Lower leg skin (tissue), 4 donors: ENCODE results near the gene C1orf159. TPM values are rescaled to one million over a fixed set of nuclear protein-coding genes. Genes with fewer than 3 reads are reported as not detected.

Source experiments
- DNase-seq, 2 donors: peaks; one replicate each; pipeline ENCODE4 v3.0.0-alpha.2; 2019; ENCODE audit warnings: low spot score in 2 of 2
- H3K4me3 ChIP-seq: fragments of 200-600 bp; sonication (generic); 2 replicates; pipeline ENCODE4 v1.5.1; 2017; ENCODE audit warnings: mild to moderate bottlenecking, low read depth; ENCODE audit not compliant: poor library complexity, severe bottlenecking
- POLR2A ChIP-seq, 2 donors: fragments of 450-650 bp; IDR thresholded peaks; one replicate each; pipeline ENCODE4 v1.6.1; 2016 to 2017; ENCODE audit warnings: antibody characterized with exemption in 2 of 2, mild to moderate bottlenecking in 1 of 2, moderate library complexity in 1 of 2
- WGBS, 2 donors: methylation state at CpG; one replicate each; pipeline ENCODE4 v1.1.5; 2018; 5-methylcytosine and 5-hydroxymethylcytosine counted together
- intact Hi-C: fragments of 100-400 bp; cut with DNase I; formaldehyde crosslinking; loops from one replicate; pipeline ENCODE4 v1.15.0; 2023; ENCODE audit warnings: low total_unique reads
- total RNA-seq, 4 donors: library from RNA; depleted of rRNA; stranded (reverse); fragments of >200 nt; gene quantifications; one replicate each; pipeline ENCODE4 v1.1.0, GENCODE V29; 2016
- TF ChIP-seq, protein P1 (sequence below), 3 donors: fragments of 450-650 bp; IDR thresholded peaks; one replicate each; pipeline ENCODE4 v1.5.1; 2016; ENCODE audit warnings: antibody characterized with exemption in 3 of 3, mild to moderate bottlenecking in 3 of 3, moderate library complexity in 2 of 3

Gene C1orf159
- total RNA-seq, 4 donors from 2014 or later: 16.1 to 36.0 (median 21.5) TPM

DNA sequence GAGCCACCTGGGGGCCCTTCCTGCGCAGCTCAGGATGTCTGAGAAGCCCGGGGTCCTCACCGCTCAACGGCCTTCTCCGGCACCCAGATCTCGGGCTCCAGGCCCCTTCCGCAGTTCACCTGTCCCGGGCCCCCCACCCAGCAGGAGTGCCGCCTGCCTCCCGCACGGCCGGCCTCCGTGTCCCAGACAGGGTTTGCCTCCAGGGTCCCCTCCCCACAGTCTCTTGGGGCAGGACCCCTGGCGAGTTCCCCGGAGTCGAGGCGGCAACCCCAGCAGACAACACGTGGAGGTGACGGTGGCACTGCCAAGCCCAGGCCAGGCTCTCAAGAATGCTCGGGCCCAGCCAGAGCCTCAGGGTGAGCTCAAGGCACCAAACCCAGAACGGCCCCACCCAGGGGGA is 35.4 kb upstream of the C1orf159 start:
- intact Hi-C loops: no loop called here

DNA sequence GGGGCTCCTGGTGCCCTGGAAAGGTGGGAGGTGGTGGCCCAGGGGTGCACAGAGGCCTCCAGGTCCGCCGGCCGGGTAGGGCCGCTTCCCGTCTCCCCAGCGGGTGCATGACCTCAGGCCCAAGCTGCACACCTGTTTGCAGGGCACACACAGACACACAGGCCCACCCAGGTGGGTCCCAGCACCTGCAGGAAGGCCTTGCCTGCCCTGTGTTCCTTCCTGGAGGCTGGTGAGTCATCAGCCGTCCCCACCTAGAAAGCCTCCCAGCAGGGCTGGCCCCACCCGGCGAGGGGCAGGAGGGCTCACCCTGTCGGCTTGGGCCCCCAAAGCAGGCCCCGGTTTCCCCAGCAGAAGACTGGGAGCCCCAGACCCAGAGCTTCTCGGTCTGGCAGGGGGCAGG is 34.2 kb upstream of the C1orf159 start:
- WGBS, 2 donors: 50 to 80% methylated on average over 2 to 4 of the region's 12 CpGs
- H3K4me3 ChIP-seq: no peak overlapping the region
- DNase-seq: no peak
- intact Hi-C loops: no loop called here
- TF ChIP-seq, protein P1, sequence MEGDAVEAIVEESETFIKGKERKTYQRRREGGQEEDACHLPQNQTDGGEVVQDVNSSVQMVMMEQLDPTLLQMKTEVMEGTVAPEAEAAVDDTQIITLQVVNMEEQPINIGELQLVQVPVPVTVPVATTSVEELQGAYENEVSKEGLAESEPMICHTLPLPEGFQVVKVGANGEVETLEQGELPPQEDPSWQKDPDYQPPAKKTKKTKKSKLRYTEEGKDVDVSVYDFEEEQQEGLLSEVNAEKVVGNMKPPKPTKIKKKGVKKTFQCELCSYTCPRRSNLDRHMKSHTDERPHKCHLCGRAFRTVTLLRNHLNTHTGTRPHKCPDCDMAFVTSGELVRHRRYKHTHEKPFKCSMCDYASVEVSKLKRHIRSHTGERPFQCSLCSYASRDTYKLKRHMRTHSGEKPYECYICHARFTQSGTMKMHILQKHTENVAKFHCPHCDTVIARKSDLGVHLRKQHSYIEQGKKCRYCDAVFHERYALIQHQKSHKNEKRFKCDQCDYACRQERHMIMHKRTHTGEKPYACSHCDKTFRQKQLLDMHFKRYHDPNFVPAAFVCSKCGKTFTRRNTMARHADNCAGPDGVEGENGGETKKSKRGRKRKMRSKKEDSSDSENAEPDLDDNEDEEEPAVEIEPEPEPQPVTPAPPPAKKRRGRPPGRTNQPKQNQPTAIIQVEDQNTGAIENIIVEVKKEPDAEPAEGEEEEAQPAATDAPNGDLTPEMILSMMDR (IDR thresholded peaks at IDR 0.05): no peak
- TF ChIP-seq POLR2A (IDR thresholded peaks at IDR 0.05): no peak

More for the DNA sequence above, 35.4 kb upstream of the C1orf159 start:
- WGBS, 2 donors: 89 to 96% methylated on average over 17 to 21 of the region's 21 CpGs
- H3K4me3 ChIP-seq: no peak overlapping the region
- DNase-seq: no peak
- TF ChIP-seq, protein P1 (IDR thresholded peaks at IDR 0.05): no peak
- TF ChIP-seq POLR2A (IDR thresholded peaks at IDR 0.05): no peak

DNA sequence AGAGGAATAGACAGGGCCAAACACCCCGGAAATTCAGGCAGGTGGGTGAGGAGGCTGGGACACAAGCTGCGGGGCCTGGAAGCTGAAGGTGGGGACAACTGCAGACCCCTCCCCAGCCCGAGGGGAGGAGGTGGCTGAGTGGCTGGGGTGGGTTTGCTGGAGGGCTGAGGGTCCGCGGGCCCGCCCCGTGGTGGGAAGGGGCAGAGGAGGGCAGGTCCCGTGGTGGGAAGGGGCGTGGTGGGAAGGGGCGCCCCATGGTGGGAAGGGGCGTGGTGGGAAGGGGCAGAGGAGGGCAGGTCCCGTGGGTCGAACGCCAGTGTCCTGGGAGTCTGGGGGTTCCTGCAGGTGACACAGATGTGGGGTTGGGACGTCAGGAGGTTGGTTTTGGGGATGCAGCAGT is 33.5 kb upstream of the C1orf159 start:
- WGBS, 2 donors: 82% methylated on average over 15 of the region's 15 CpGs
- no peak for DNase-seq
- intact Hi-C loops: no loop called here
- no peak overlapping the region for H3K4me3 ChIP-seq
- no peak for TF ChIP-seq POLR2A (IDR thresholded peaks at IDR 0.05)
- TF ChIP-seq, protein P1 (IDR thresholded peaks at IDR 0.05): no peak

DNA sequence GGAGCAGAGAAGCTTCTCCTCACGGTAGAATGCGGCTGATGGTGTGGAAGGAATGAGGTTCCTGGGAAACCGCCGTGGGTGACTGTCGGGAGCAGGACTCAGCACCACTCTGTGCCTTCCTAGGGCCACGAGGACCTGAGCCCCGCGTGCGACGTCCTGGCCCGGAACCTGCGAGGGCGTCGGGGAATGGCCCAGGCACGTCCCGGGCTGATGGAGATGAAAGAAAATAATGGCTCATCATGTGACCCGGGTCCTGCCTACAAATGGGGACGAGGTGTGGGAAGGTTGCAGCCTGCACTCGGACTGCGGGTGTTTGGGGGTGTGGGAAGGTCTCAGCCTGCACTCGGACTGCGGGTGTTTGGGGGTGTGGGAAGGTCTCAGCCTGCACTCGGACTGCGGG is 32.7 kb upstream of the C1orf159 start:
- 47 to 54% methylated on average over 24 of the region's 24 CpGs for WGBS, 2 donors
- no peak overlapping the region for H3K4me3 ChIP-seq
- no peak for DNase-seq
- intact Hi-C loops: no loop called here
- TF ChIP-seq, protein P1 (IDR thresholded peaks at IDR 0.05): no peak
- no peak for TF ChIP-seq POLR2A (IDR thresholded peaks at IDR 0.05)

DNA sequence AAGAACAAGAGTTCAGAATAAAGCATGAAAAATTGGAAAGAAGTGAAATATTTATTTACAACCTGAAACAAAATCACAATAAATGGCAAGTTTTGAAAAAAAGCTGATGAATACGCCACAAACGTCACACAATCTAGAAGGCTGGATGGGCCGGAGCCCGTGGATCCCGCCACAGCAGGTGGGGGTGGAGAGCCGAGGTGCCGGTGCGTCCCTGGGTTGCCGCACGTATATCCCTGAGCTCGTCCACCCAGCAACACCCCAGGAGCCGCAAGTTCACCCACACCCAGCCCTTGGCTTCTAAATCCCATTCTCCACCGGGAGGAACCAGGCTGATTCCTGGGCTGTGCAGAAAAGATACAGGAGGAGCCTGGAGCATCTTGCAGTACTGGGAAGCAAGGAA is 32.2 kb upstream of the C1orf159 start:
- WGBS, 2 donors: 91 to 92% methylated on average over 13 of the region's 13 CpGs
- DNase-seq: no peak
- H3K4me3 ChIP-seq: no peak overlapping the region
- TF ChIP-seq, protein P1 (IDR thresholded peaks at IDR 0.05): no peak
- TF ChIP-seq POLR2A (IDR thresholded peaks at IDR 0.05): no peak
- intact Hi-C loops: no loop called here

DNA sequence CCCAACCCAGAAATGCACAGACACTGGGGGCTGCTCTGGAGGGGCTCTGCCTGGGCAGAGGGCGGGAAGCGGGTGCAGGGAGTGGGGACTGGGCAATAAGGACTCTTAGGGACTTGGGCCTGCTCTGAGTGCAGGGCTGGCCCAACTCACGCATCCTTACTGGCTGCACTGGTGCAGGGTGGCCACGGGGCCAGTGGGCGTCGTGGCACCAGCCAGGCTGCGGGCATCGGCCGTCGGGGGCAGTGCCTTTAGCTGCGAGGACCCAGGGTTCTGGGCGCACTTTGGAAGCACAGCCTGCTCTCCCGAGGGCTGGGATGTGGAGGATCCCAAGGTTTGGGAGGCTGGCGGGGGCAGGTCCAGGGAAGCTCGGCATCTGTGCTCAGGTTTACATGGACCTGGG is 30.7 kb upstream of the C1orf159 start:
- 91 to 93% methylated on average over 14 to 15 of the region's 15 CpGs for WGBS, 2 donors

More for the DNA sequence above, 30.7 kb upstream of the C1orf159 start:
- TF ChIP-seq, protein P1 (IDR thresholded peaks at IDR 0.05): no peak
- no peak for TF ChIP-seq POLR2A (IDR thresholded peaks at IDR 0.05)
- intact Hi-C loops: no loop called here
- H3K4me3 ChIP-seq: no peak overlapping the region
- DNase-seq: no peak
